ENCODE results near the gene MED9. TPM values are rescaled to one million over a fixed set of nuclear protein-coding genes. Genes with fewer than 3 reads are reported as not detected.

The MED9 gene
- total RNA-seq, 3 donors from 2014 or later = 17.9 to 23.1 (median 20.3) TPM

DNA sequence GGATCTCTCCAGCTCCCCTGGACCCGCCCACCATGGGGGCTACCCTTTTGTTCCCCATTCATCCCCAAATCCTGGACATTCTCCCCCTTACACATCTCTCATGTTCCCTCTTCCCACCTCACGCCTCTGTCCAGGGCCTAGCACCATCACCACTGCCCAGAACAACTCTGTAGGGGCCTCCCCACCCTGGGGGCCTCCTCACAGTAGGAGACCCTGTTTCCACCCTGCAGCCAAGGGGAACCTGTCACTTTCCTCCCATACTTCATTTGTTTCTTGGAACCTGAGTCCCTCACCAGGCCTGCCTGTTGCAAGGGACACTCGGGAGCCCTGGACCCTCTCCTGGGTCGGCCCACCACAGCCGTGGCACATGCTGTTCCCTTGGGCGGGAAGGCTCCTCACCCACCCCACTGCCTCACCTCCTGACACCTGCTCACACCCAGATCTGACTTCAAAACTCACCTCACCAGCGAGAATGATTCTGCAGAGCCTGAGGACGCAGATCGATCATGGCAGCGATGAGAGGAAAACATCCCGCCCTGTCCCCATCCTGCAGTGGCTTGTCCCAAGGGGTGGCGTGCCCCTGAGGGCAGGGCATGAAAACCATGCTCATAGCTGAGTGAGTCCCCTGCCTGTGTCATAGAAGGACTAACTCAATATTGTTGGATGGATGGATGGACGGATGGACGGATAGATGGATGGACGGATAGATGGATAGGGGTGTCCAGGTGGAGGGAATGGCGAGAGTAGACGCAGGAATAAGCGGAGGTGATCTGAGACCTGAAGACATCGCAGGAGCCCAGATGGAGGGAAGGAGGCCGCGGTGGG is 26.2 kb downstream of the MED9 start:
- H3K9me3 ChIP-seq = no peaks in the 10 kb centered on the region
- no peaks in the 10 kb centered on the region for H3K36me3 ChIP-seq (ENCODE audit: low read depth)
- intact Hi-C loops (cut with DNase I, micrococcal nuclease) = loop anchor here (10.0 kb wide), 2 partner anchors 62 to 122 kb away; no protein-coding TSS in a partner anchor
- H3K4me1 ChIP-seq (ENCODE audit: low read depth) = no peaks in the 10 kb centered on the region
- DNase-seq (peak in 2 of 3 donors; percentile 12 to 26), ATAC-seq (no peak)
- no peak overlapping the region for H3K4me3 ChIP-seq
- TF ChIP-seq, protein P1, sequence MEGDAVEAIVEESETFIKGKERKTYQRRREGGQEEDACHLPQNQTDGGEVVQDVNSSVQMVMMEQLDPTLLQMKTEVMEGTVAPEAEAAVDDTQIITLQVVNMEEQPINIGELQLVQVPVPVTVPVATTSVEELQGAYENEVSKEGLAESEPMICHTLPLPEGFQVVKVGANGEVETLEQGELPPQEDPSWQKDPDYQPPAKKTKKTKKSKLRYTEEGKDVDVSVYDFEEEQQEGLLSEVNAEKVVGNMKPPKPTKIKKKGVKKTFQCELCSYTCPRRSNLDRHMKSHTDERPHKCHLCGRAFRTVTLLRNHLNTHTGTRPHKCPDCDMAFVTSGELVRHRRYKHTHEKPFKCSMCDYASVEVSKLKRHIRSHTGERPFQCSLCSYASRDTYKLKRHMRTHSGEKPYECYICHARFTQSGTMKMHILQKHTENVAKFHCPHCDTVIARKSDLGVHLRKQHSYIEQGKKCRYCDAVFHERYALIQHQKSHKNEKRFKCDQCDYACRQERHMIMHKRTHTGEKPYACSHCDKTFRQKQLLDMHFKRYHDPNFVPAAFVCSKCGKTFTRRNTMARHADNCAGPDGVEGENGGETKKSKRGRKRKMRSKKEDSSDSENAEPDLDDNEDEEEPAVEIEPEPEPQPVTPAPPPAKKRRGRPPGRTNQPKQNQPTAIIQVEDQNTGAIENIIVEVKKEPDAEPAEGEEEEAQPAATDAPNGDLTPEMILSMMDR (IDR thresholded peaks at IDR 0.05) = no peak

DNA sequence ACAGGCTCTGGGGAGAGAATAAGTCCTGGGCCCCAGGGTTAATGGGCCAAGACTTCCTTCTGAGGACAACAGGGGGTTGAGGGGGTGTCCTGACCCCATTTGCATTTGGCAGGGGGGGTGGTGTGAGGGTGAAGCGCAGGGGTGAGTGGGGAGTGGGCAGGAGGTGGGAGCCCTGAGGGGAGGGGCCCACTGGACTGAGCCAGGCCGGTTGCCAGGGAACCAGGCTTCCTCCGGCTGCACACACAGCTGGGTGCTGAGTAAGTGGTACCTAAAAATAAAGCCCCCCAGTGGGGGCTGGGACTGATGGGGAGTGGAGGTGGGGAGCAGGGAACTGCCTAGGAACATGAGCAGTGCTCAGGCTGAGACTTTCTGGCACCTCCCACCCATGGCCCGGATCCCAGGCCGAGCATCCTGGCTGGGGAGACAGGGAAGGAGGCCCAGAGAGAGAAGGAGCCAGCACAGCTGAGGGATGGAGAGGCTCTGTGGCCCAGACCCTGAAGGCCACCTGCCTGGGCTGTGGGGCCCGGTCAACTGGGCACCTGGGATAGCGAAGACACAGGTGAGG is 26.8 kb downstream of the MED9 start:
- H3K36me3 ChIP-seq (ENCODE audit: low read depth) = no peaks in the 10 kb centered on the region
- intact Hi-C loops (cut with DNase I, micrococcal nuclease) = loop anchor here (10.0 kb wide), 2 partner anchors 61 to 121 kb away; no protein-coding TSS in a partner anchor
- peak in 1 of 3 donors; percentile 40 for DNase-seq

DNA sequence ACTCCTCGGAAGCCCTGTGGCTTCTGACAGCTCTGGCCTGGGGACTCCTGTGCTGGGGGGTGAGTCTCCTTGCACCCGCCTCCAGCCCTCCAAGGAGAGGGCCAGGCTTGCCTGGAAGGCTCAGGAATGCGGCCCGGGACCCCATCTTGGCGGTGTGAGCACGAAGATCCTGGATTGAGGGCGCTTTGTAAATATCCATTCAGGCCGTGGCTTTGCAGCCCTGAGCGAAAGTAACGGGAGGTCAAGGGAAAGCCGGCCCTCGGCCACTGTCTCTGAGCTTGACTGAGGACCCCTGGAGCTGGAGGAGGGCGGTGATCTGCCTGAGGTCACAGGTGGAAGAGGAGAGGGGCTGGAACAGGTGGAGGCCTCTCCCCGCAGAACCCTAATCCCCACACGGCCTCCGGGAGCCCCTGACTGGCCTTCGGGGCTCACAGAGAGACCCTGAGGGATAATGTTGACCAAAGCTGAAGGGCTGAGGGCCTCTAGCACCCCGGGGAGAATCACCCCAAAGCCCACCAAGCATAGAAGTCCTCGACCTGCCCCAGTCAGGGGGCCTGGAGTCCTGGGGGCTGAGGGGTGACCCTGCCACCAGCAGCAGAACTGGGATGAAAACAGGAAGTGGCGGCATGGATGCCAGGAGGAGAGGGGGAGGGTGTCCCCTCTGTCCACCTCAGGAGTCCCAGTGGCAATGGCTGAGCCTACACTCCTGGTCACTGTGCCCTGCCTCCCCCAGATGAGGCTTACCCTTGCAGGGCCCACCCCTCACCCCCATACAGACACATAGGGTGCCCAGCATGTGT is 27.7 kb downstream of the MED9 start:
- no peaks in the 10 kb centered on the region for H3K9me3 ChIP-seq
- DNase-seq (peak in 1 of 3 donors; percentile 23), ATAC-seq (no peak)
- H3K4me3 ChIP-seq = no peak overlapping the region
- intact Hi-C loops (cut with DNase I, micrococcal nuclease) = loop anchor here (10.0 kb wide), 2 partner anchors 60 to 120 kb away; no protein-coding TSS in a partner anchor
- H3K36me3 ChIP-seq (ENCODE audit: low read depth) = no peaks in the 10 kb centered on the region
- TF ChIP-seq, protein P1 (IDR thresholded peaks at IDR 0.05) = no peak
- H3K4me1 ChIP-seq (ENCODE audit: low read depth) = no peaks in the 10 kb centered on the region

More for the DNA sequence above, 26.8 kb downstream of the MED9 start:
- no peaks in the 10 kb centered on the region for H3K9me3 ChIP-seq
- no peak overlapping the region for H3K4me3 ChIP-seq
- H3K4me1 ChIP-seq (ENCODE audit: low read depth) = no peaks in the 10 kb centered on the region
- TF ChIP-seq, protein P1 (IDR thresholded peaks at IDR 0.05) = no peak
- ATAC-seq = no peak

DNA sequence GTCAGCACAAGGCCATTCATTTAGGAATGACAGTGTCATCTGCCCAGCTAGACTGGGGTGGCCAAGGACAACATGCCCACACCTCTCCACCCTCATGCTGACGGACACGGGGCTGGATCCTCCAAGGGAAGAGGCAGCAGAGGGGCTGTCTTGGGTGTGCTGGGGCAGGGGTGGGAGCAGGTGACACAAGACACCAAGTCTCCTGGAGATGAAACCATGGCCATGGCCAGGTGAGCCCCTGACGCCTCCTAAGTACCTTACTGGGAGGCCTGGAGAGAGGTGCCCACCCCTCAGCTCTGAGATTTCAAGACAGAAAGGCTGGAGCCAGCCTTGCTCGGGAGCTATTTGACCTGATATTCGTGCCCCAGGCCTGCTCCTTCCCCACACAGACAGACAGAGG is 28.4 kb downstream of the MED9 start:
- intact Hi-C loops (cut with DNase I, micrococcal nuclease) = loop anchor here (10.0 kb wide), 2 partner anchors 60 to 120 kb away; no protein-coding TSS in a partner anchor
- Histone ChIP-seq H3K36me3 (ENCODE audit: low read depth) (no peaks in the 10 kb centered on the region), H3K9me3 (no peaks in the 10 kb centered on the region), H3K4me1 (ENCODE audit: low read depth) (no peaks in the 10 kb centered on the region), H3K4me3 (no peak overlapping the region)
- TF ChIP-seq, protein P1 (IDR thresholded peaks at IDR 0.05) = no peak
- peak in 1 of 3 donors; percentile 27 for DNase-seq
- ATAC-seq = no peak

DNA sequence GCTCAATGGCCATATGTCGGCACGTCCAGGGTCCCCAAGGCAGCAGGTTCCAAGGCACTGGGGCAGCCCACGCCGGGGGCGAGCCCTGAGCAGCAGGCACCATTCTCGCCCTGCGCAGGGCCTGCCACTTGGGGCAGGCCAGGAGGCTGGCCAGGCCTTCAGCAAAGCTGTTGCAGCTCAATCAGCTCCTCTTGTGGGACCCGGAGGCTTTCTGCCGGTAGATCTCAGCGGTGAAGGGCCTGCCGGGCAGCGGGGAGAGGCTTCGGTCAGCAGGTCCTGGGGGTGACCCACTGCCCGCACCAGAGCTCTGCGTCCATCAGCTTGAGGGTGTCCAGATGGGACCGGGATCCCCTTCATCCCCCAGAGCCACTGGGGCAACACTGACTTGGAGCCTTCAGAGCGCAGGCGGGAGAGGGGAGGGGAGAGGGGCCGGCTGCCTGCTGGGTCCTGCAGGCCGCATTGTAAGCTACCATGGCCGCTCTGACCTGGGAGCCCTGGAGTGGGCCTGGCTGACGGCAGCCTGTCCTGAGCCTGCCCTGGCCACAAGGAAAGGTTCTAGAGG is 28.9 kb downstream of the MED9 start:
- DNase-seq (peak in 1 of 3 donors; percentile 43), ATAC-seq (no peak)
- Histone ChIP-seq H3K36me3 (ENCODE audit: low read depth) (no peaks in the 10 kb centered on the region), H3K4me3 (no peak overlapping the region), H3K9me3 (no peaks in the 10 kb centered on the region), H3K4me1 (ENCODE audit: low read depth) (no peaks in the 10 kb centered on the region)
- intact Hi-C loops (cut with DNase I, micrococcal nuclease) = loop anchor here (10.0 kb wide), 2 partner anchors 59 to 119 kb away; no protein-coding TSS in a partner anchor
- TF ChIP-seq, protein P1 (IDR thresholded peaks at IDR 0.05) = no peak
